Uterus (tissue), 2 donors: ENCODE measurements around the gene LPAR1.

Source experiments
- POLR2A ChIP-seq, 2 donors: fragments of 450-650 bp; IDR thresholded peaks; one replicate each; pipeline ENCODE4 v1.6.1; 2016; ENCODE audit warnings: antibody characterized with exemption in 2 of 2, mild to moderate bottlenecking in 1 of 2, moderate library complexity in 1 of 2
- TF ChIP-seq, protein P1 (sequence below), 4 experiments: fragments of 200-600 bp in 2 of 4; fragments of 450-650 bp in 2 of 4; sonication (generic) in 2 of 4; IDR thresholded peaks; one replicate each; pipeline ENCODE4 v1.5.1; 2016 to 2019; ENCODE audit warnings: antibody characterized with exemption in 4 of 4, mild to moderate bottlenecking in 2 of 4, moderate library complexity in 1 of 4

DNA sequence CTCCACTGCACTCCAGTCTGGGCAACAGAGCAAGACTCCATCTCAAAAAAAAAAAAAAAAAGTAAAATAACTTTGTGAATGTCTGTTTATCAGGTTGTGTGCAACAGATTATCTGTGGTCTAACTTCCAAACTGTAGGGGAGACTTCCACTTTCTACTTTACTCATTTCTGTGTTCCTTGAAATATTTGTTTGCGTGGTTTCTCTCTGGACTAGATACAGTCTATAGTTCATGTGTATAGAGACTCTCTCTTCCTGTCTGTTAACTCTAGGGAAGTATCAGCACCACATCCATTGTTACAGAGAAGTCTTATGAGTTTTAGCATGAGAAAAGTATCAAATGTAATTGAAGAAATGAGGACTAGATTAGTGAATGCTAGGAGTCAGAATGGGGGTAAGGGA is 168.3 kb downstream of the LPAR1 start:
- TF ChIP-seq, protein P1, sequence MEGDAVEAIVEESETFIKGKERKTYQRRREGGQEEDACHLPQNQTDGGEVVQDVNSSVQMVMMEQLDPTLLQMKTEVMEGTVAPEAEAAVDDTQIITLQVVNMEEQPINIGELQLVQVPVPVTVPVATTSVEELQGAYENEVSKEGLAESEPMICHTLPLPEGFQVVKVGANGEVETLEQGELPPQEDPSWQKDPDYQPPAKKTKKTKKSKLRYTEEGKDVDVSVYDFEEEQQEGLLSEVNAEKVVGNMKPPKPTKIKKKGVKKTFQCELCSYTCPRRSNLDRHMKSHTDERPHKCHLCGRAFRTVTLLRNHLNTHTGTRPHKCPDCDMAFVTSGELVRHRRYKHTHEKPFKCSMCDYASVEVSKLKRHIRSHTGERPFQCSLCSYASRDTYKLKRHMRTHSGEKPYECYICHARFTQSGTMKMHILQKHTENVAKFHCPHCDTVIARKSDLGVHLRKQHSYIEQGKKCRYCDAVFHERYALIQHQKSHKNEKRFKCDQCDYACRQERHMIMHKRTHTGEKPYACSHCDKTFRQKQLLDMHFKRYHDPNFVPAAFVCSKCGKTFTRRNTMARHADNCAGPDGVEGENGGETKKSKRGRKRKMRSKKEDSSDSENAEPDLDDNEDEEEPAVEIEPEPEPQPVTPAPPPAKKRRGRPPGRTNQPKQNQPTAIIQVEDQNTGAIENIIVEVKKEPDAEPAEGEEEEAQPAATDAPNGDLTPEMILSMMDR (IDR thresholded peaks at IDR 0.05), result no peak
- no peak for TF ChIP-seq POLR2A (IDR thresholded peaks at IDR 0.05)
